GM12878 (cell line): Measurements from ENCODE around the gene DSTYK. TPM values are rescaled to one million over a fixed set of nuclear protein-coding genes. Genes with fewer than 3 reads are reported as not detected.

ENCODE experiments used
- ATAC-seq: fragments of 200-7000 bp; cut with Tn5 transposase; 3 replicates; pipeline ENCODE4 v1.9.1; 2020; ENCODE audit warnings: mild to moderate bottlenecking, moderate library complexity
- BruUV-seq: library from RNA; stranded (reverse); fragments of 400-500 nt; replicated peaks from 2 replicates; lab custom pipeline; 2021; lab: Mats Ljungman, UMichigan
- CTCF ChIA-PET: fragments of 300-600 bp; sonication (Branson Sonifier 250); formaldehyde crosslinking; extraction: SDS; loops from one replicate; lab custom pipeline; 2021; ENCODE audit warnings: inconsistent platforms; lab: Yijun Ruan, JAX
- POLR2A ChIA-PET: fragments of 350-600 bp; formaldehyde crosslinking; extraction: SDS; loops from one replicate; lab custom pipeline; 2021; ENCODE audit warnings: inconsistent platforms; lab: Charles Lee
- RAD21 ChIA-PET: fragments of 300-600 bp; sonication (Branson Sonifier 250); formaldehyde crosslinking; loops from one replicate; lab custom pipeline; 2023; ENCODE audit warnings: antibody characterized with exemption; ENCODE audit not compliant: unreplicated experiment; lab: Charles Lee
- SMC1A ChIA-PET: fragments of 300-600 bp; sonication (Branson Sonifier 250); formaldehyde crosslinking; loops from one replicate; lab custom pipeline; 2023; ENCODE audit not compliant: unreplicated experiment, uncharacterized antibody; lab: Charles Lee
- DNase-seq: peaks from one replicate; pipeline ENCODE4 v3.0.0-alpha.2; 2011; ENCODE audit warnings: low read depth, low spot score
- FAIRE-seq: peaks from 3 replicates; lab custom pipeline; 2011; peaks lifted over from hg19 to GRCh38; lab: Jason Lieb, UNC
- H2AFZ ChIP-seq: 2 replicates; pipeline ENCODE4 v1.6.0; 2011; ENCODE audit warnings: low read depth, low read length, control low read depth; ENCODE audit not compliant: control insufficient read depth
- H3K27ac ChIP-seq: 2 replicates; pipeline ENCODE4 v1.5.1; 2011; ENCODE audit warnings: control low read depth; ENCODE audit not compliant: control insufficient read depth, insufficient read depth
- H3K27me3 ChIP-seq, 2 experiments: replicated peaks in 1 of 2; 2 replicates each; pipeline versions ENCODE4 v1.6.0 to v1.6.1; 2011; ENCODE audit warnings: low read length in 1 of 2; ENCODE audit not compliant: control insufficient read depth in 2 of 2, insufficient read depth in 2 of 2
- H3K36me3 ChIP-seq, 2 experiments: 2 replicates each; pipeline ENCODE4 v1.5.1; 2011; ENCODE audit warnings: low read length in 1 of 2; ENCODE audit not compliant: control insufficient read depth in 2 of 2, insufficient read depth in 2 of 2
- H3K4me1 ChIP-seq: 2 replicates; pipeline ENCODE4 v1.6.1; 2011; ENCODE audit warnings: mild to moderate bottlenecking, low read length, moderate library complexity, mixed read lengths; ENCODE audit not compliant: control insufficient read depth, insufficient read depth
- H3K4me2 ChIP-seq: 2 replicates; pipeline ENCODE4 v1.6.0; 2011; ENCODE audit warnings: control low read depth; ENCODE audit not compliant: control insufficient read depth, insufficient read depth
- H3K4me3 ChIP-seq: fragments of 200-600 bp; sonication (generic); 2 replicates; pipeline ENCODE4 v1.5.1; 2016
- H3K79me2 ChIP-seq: 2 replicates; pipeline ENCODE4 v1.6.0; 2011; ENCODE audit warnings: low read length; ENCODE audit not compliant: control insufficient read depth, insufficient read depth
- H3K9ac ChIP-seq: 2 replicates; pipeline ENCODE4 v1.8.0; 2011; ENCODE audit warnings: low read length, control low read depth, mixed read lengths; ENCODE audit not compliant: control insufficient read depth, insufficient read depth
- H3K9me3 ChIP-seq: replicated peaks from 3 replicates; pipeline ENCODE4 v1.5.1; 2011; ENCODE audit warnings: mild to moderate bottlenecking, low read length; ENCODE audit not compliant: control insufficient read depth, insufficient read depth
- H4K20me1 ChIP-seq: 2 replicates; pipeline ENCODE4 v1.6.0; 2011; ENCODE audit not compliant: control insufficient read depth, insufficient read depth
- EP300 ChIP-seq, 2 experiments: fragments of 150-350 bp in 1 of 2; IDR thresholded peaks; 2 replicates each; pipeline ENCODE4 v1.6.1; 2011 to 2012; ENCODE audit warnings: low read depth in 2 of 2, low read length in 2 of 2, borderline replicate concordance in 1 of 2, improper control_type of control experiment in 1 of 2, inconsistent platforms in 1 of 2; ENCODE audit not compliant: control insufficient read depth in 1 of 2
- HCFC1 ChIP-seq: fragments of 150-350 bp; IDR thresholded peaks from 2 replicates; pipeline ENCODE4 v1.6.1; 2014; ENCODE audit warnings: low read length
- HDAC2 ChIP-seq: fragments of 200-600 bp; sonication (generic); IDR thresholded peaks from 2 replicates; pipeline ENCODE4 v1.6.1; 2017
- IKZF1 ChIP-seq: fragments of 450-650 bp; conservative IDR thresholded peaks from 2 replicates; pipeline ENCODE4 v1.6.1; 2017; ENCODE audit warnings: antibody characterized with exemption, mild to moderate bottlenecking
- MEF2B ChIP-seq: fragments of 450-650 bp; IDR thresholded peaks from 2 replicates; pipeline ENCODE4 v1.6.1; 2018; ENCODE audit warnings: mild to moderate bottlenecking, moderate library complexity; ENCODE audit not compliant: partially characterized antibody, poor library complexity, severe bottlenecking
- MYB ChIP-seq: fragments of 150-350 bp; IDR thresholded peaks from 2 replicates; pipeline ENCODE4 v1.6.1; 2014; ENCODE audit warnings: mild to moderate bottlenecking, low read depth, low read length, borderline replicate concordance
- POLR2AphosphoS5 ChIP-seq: IDR thresholded peaks from 2 replicates; pipeline ENCODE4 v1.6.1; 2011; ENCODE audit warnings: mild to moderate bottlenecking, low read length, inconsistent platforms
- SIX5 ChIP-seq: IDR thresholded peaks from 2 replicates; pipeline ENCODE4 v1.6.1; 2011; ENCODE audit warnings: mild to moderate bottlenecking, low read depth, low read length, moderate library complexity; ENCODE audit not compliant: severe bottlenecking
- SKIL ChIP-seq: fragments of 450-650 bp; IDR thresholded peaks from 2 replicates; pipeline ENCODE4 v1.6.1; 2017; ENCODE audit warnings: mild to moderate bottlenecking, low read depth, inconsistent platforms; ENCODE audit not compliant: poor library complexity, severe bottlenecking
- USF1 ChIP-seq: IDR thresholded peaks from 2 replicates; pipeline ENCODE4 v1.6.1; 2011; ENCODE audit warnings: borderline replicate concordance, low read depth, mild to moderate bottlenecking, moderate library complexity, mixed read lengths, low read length; ENCODE audit not compliant: insufficient read depth; ENCODE audit errors: extremely low read length
- USF2 ChIP-seq: IDR thresholded peaks from 2 replicates; pipeline ENCODE4 v1.6.1; 2011; ENCODE audit warnings: low read depth, low read length, improper control_type of control experiment, borderline replicate concordance
- YY1 ChIP-seq: IDR thresholded peaks from 2 replicates; pipeline ENCODE4 v1.6.1; 2011; ENCODE audit warnings: low read depth, mild to moderate bottlenecking, low read length
- WGBS: methylation state at CpG from one replicate; pipeline ENCODE4 v1.1.6; 2016; ENCODE audit warnings: low lambda C conversion rate; ENCODE audit not compliant: insufficient replicate concordance, insufficient coverage; ENCODE audit errors: missing lambda C conversion rate; 5-methylcytosine and 5-hydroxymethylcytosine counted together
- in situ Hi-C: fragments of 300-500 bp; cut with MboI; formaldehyde crosslinking; loops from 9 replicates; pipeline ENCODE4 v1.14.3; 2018; ENCODE audit warnings: mixed read lengths
- intact Hi-C: fragments of 100-400 bp; cut with micrococcal nuclease; formaldehyde crosslinking; loops from one replicate; pipeline ENCODE4 v1.14.2; 2022; ENCODE audit not compliant: unreplicated experiment
- polyA plus RNA-seq, 11 experiments: library from polyadenylated mRNA; depleted of rRNA in 4 of 11; unstranded in 6 of 11; stranded (reverse) in 5 of 11; fragments of >200 nt; fragmentation: Nextera tagmentation in 4 of 11; fragmentation: Illumina TruSeq in 1 of 11; extraction: Ambion mirVana in 4 of 11; extraction: Trizol in 1 of 11; gene quantifications; 1 replicate in 1 of 11; 2 replicates in 10 of 11; pipeline versions ENCODE4 v1.2.1 to v1.2.3, GENCODE V29; 2011 to 2016; ENCODE audit warnings: inconsistent platforms in 2 of 11, missing spikeins in 2 of 11, low read depth in 1 of 11
- total RNA-seq, 4 experiments: library from RNA; depleted of rRNA in 3 of 4; stranded (reverse); fragments of >200 nt in 3 of 4; fragmentation: Illumina TruSeq in 1 of 4; extraction: Trizol in 1 of 4; gene quantifications; 2 replicates each; pipeline versions ENCODE4 v1.2.1 to v1.2.3, GENCODE V29; 2013 to 2021

Gene DSTYK
- total and polyA plus RNA-seq, 10 of the 15 experiments (the other 5 are each of a cell fraction or from before 2014, with no cell fraction given), result 2.7 to 5.5 (median 3.6) TPM

DNA sequence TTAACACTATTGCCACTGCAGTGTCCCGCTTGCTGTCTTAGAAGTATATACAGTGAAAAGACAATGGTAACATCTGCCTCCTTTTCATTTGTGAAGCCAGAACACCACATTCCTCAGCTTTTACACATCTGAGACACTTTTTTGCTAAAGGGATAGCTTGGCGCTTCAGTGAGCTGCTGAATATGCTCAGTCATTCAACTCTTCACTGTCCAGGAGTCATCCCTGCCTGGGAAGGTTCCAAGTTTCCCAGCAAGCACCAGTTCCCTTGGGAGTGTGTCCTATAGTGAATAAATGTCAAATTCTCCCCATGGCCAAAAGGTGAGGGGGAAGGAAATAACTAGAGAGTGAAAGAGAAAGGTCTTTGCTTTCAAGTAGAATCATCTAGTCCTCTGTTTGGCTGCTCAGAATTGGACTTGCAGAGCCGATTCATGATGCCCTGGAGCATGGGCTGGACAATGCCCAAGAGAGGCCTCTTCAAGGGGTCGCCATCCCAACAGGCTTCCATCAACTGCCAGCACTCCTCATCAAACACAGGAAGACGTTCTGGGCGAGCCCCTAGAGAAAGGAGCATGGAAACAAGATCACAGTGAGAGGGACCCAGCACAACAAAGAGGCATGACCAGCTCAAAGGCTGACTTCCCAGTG is 64.2 kb downstream of the DSTYK start:
- no peak for TF ChIP-seq POLR2AphosphoS5
- no peak for TF ChIP-seq USF2
- no peak for TF ChIP-seq EP300 (IDR thresholded peaks at IDR 0.05; ENCODE audit: borderline replicate concordance in 1 of 2, control insufficient read depth in 1 of 2, low read depth in 2 of 2, low read length in 2 of 2)
- no peak for TF ChIP-seq MEF2B
- TF ChIP-seq HDAC2, result no peak
- no peak for TF ChIP-seq IKZF1
- TF ChIP-seq MYB, result no peak
- TF ChIP-seq HCFC1, result no peak
- TF ChIP-seq USF1, result no peak
- TF ChIP-seq SIX5, result no peak
- no peak for TF ChIP-seq YY1
- no peak for TF ChIP-seq SKIL
- ChIA-PET SMC1A (interaction anchor here (0.9 to 2.7 kb wide), 2 partner anchors 12 to 23 kb away, joined by 3 to 8 read pairs; no protein-coding TSS in a partner anchor), RAD21 (interaction anchor here (1.0 kb wide), 1 partner anchor 85 kb away, joined by 3 read pairs; no protein-coding TSS in a partner anchor), CTCF (interaction anchor here (0.6 to 1.4 kb wide), 3 partner anchors 54 to 105 kb away, joined by 3 to 4 read pairs (median 3); no protein-coding TSS in a partner anchor), POLR2A (no interaction called here)
- no peaks in the 10 kb centered on the region for H3K36me3 ChIP-seq
- no peak overlapping the region for H3K9ac ChIP-seq
- intact Hi-C loops, result no loop called here
- no peak for DNase-seq
- H4K20me1 ChIP-seq, result no peaks in the 10 kb centered on the region
- H3K27ac ChIP-seq, result no peak overlapping the region
- H3K4me1 ChIP-seq, result no peaks in the 10 kb centered on the region
- no peak overlapping the region for H3K4me2 ChIP-seq
- 58% methylated on average over 6 of the region's 6 CpGs for WGBS
- no peaks in the 10 kb centered on the region for H3K27me3 ChIP-seq
- in situ Hi-C loops, result no loop called here
- ATAC-seq, result no peak
- no peak overlapping the region for H3K4me3 ChIP-seq
- BruUV-seq, result no TSS peak
- H3K79me2 ChIP-seq, result no peaks in the 10 kb centered on the region
- no peak for FAIRE-seq
- no peak overlapping the region for H2AFZ ChIP-seq
- no peaks in the 10 kb centered on the region for H3K9me3 ChIP-seq
